NCI-H2196 (cell line): ENCODE measurements around the gene LYPD8.
"Not testable (repeated sequence)": the region's sequence is repeated elsewhere in the genome, so short reads cannot be mapped to it uniquely, and the experiment has no call there.

Experiments
- DNase-seq: peaks from one replicate; lab custom pipeline; 2025; ENCODE audit not compliant: unreplicated experiment; lab: John Stamatoyannopoulos, UW

LYPD8 gene

GRCh38 chr1:248755517-248755916, at the start of gene LYPD8:
Gene LYPD8 (minus strand): TSS chr1:248755759. CDS start chr1:248751081, 4,678 bp downstream.
- DNase-seq = no peak

- DNase-seq = no peak
These were observed 49.5 kb upstream of the LYPD8 start for GRCh38 chr1:248804771-248805681.

- DNase-seq = not testable (repeated sequence)
These were observed 47.9 kb upstream of the LYPD8 start for GRCh38 chr1:248803501-248803900.

- no peak for DNase-seq
These were observed 46.9 kb upstream of the LYPD8 start for GRCh38 chr1:248802454-248802853.

- no peak for DNase-seq
These were observed 44.9 kb upstream of the LYPD8 start for GRCh38 chr1:248800459-248800858.

- DNase-seq = no peak
These were observed 43.2 kb upstream of the LYPD8 start for GRCh38 chr1:248798791-248799190.

GRCh38 chr1:248794663-248795062, 39.1 kb upstream of the LYPD8 start:
- not testable (repeated sequence) for DNase-seq

GRCh38 chr1:248793592-248793991, 38.0 kb upstream of the LYPD8 start:
- no peak for DNase-seq

- DNase-seq = no peak
These were observed 36.8 kb upstream of the LYPD8 start for GRCh38 chr1:248792342-248792741.

GRCh38 chr1:248791010-248791409, 35.5 kb upstream of the LYPD8 start:
- DNase-seq = no peak

GRCh38 chr1:248790456-248790855, 34.9 kb upstream of the LYPD8 start:
- DNase-seq = no peak

- DNase-seq = not testable (repeated sequence)
These were observed 33.8 kb upstream of the LYPD8 start for GRCh38 chr1:248789337-248789736.

- no peak for DNase-seq
These were observed 32.8 kb upstream of the LYPD8 start for GRCh38 chr1:248788327-248788726.

- DNase-seq = no peak
These were observed 31.9 kb upstream of the LYPD8 start for GRCh38 chr1:248787430-248787829.

GRCh38 chr1:248786156-248786555, 30.6 kb upstream of the LYPD8 start:
- DNase-seq = no peak

GRCh38 chr1:248783367-248783766, 27.8 kb upstream of the LYPD8 start:
- no peak for DNase-seq

GRCh38 chr1:248782416-248783141, 27.0 kb upstream of the LYPD8 start:
- no peak for DNase-seq

- no peak for DNase-seq
These were observed 23.8 kb upstream of the LYPD8 start for GRCh38 chr1:248779350-248779749.

GRCh38 chr1:248778906-248779305, 23.3 kb upstream of the LYPD8 start:
- DNase-seq = no peak

GRCh38 chr1:248776991-248777390, 21.4 kb upstream of the LYPD8 start:
- DNase-seq = no peak

- no peak for DNase-seq
These were observed 19.9 kb upstream of the LYPD8 start for GRCh38 chr1:248775441-248775840.

GRCh38 chr1:248759644-248760043, 4.1 kb upstream of the LYPD8 start:
- DNase-seq = no peak
